Measurements from ENCODE around the gene CWF19L2.
"Not testable (repeated sequence)": the region's sequence is repeated elsewhere in the genome, so short reads cannot be mapped to it uniquely, and the experiment has no call there.

CWF19L2 gene

DNA sequence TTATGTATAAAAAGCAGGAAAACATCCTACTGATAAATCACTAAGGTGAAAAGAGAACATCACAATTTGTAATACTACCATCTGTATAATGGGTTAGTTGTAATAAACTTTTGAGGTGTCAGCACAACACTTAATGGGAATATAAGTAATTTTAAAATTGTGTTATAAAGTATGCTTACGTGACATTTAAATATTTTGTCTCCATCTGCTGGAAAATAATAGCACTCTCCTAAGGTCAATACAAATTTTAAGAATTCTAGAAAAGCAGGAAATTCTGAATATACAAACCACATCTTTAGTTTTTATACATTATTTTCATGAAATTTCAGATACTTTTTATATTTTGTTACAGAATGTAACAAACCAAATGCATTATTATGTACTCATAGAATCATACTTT, 19.5 kb downstream of the CWF19L2 start:
- DNase-seq (ENCODE audit: low spot score), result no peak

DNA sequence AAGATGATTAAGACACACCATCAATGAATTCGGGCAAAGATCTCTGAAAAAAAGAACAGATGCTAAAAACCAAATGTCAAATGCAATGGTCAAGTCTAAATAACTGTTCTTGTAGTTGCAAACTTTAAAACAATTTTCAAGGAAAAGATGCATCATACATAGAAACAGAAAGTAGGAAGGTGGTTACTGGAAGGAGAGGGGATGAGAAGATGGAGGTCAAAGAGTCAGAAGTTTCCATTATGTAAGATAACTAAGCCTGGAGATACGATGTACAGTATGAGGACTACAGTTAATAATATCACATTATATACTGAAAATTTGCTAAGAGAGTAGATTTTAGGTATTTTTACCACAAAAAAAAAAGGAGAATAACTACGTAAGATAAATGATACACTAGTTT, 27.1 kb downstream of the CWF19L2 start:
- DNase-seq (ENCODE audit: low spot score), result no peak

DNA sequence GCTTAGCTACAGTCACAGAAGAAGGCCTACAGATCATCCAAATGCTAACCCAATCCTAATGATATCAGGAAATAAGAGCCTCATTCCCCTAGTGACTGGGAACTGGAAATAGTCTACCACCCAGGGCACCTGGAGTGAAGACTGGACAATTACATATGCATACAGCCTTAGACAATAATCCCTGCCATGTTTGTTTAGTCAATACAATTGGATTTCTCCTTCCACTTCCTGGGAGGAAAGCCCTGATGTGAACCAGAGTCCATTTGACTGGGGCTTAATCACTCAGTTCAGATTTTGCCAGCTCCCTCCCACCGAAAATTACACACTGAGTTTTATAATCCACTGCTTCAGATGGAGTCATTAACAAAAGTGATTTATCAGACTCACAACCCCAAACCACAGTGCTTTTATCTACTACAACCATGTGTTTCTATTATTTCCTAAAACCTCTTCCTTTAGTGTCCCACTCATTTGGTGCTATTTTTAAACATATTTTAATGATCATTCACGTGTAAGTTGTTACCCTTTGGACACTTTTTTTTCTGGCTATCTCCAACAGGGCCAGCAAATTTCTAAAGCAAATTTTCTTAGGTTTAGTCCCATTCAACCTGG, 29.9 kb downstream of the CWF19L2 start:
- DNase-seq (ENCODE audit: low spot score), result no peak

DNA sequence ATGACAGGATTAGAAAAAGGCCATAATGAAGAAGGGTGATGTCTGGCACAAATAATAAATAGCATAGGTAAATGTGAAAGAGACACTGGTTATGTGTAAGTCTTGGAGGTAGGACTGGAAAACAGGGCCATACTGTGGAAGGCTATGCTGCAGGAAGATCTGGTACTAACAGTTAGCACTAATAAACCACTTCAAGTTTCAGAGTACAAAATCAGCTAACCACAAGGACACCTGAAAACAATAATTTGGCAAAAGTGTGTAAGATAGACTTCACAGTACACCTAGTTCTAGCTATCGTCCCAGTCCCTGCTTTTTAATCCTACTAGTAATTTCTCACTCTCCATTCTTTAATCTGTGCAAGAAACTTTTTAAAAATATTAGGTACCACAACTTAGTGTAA, 44.3 kb downstream of the CWF19L2 start:
- no peak for DNase-seq (ENCODE audit: low spot score)

DNA sequence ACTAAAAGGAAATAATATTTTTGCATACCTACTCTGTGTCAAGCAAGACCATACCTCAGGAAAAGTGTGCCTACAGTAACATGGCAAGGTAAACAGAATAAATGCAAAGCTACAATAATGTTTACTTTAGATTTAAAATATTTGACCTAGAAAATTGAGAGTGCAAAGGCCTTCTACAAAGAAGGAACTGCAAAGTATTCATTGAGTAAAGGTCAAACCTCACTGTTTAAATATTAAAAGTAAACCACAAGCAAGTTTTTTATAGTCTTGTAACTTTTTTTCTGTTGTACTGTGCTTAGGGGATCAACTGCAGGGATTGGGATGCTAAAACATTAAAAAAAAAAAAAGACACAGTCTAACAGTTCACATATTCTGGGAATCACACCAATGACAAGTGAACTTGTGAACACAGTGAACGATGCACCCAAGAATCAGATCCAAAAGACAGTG, 48.8 kb downstream of the CWF19L2 start:
- DNase-seq (ENCODE audit: low spot score), result no peak

DNA sequence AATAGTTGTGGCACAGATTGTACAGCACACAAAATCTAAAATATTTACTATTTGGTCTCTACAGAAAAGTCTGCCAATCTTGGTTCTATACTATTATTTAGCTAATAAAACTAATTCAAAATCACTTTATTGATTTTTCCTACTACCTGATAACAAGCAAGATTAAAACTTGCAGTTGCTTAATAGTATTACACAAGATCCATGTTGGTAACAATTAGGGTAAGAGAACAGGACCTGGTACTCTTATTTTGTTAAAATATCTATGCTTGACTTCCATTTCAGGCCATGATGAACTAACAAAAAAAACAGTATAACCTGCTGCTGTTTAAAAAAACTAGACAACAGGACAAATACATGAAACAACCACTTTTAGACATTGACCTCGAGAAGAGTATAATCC, 52.4 kb downstream of the CWF19L2 start:
- DNase-seq (ENCODE audit: low spot score), result no peak

DNA sequence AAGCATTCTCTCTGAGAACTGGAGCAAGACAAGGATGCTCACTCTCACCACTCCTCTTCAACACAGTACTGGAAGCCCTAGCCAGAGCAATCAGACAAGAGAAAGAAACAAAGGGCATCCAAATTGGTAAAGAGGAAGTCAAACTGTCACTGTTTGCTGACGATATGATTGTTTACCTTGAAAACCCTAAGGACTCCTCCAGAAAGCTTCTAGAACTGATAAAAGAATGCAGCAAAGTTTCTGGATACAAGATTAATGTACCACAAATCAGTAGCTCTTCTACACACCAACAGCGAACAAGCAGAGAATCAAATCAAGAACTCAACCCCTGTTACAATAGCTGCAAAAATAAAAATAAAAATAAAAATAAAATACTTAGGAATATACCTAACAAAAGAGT, 56.5 kb downstream of the CWF19L2 start:
- not testable (repeated sequence) for DNase-seq (ENCODE audit: low spot score)

DNA sequence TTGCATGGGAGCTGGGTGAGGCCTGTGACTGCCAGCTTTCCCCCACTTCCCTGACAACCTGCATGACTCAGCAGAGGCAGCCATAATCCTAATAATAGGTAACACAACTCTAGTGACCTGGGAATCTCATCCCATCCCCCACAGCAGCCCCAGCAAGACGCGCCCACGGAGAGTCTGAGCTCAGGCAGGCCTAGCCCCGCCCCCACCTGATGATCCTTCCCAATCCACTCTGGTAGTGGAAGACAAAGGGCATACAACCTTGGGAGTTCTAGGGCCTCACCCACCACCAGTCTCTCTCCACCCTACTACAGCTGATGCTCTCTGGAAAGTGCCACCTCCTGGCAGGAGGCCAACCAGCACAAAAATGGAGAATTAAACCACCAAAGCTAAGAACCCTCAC, 60.3 kb downstream of the CWF19L2 start:
- DNase-seq (ENCODE audit: low spot score), result no peak

DNA sequence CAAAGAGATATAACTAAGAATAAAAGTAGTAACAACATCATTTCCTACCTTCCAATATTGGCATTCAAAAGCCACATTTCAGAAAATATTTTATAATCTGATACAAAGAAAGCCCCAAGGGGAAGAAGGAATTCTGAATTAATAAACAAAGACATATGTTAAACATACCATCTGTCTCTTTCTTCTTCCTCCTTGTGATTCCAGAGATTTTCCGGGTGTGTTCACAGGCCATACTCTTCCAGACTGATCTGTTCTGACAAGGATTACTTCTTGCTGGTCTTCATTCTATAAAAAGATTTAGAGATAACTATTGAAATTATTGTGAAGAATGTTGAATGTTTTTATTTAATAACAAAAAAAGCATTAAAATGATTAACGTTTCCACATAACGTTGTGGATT, 65.0 kb downstream of the CWF19L2 start:
- no peak for DNase-seq (ENCODE audit: low spot score)

DNA sequence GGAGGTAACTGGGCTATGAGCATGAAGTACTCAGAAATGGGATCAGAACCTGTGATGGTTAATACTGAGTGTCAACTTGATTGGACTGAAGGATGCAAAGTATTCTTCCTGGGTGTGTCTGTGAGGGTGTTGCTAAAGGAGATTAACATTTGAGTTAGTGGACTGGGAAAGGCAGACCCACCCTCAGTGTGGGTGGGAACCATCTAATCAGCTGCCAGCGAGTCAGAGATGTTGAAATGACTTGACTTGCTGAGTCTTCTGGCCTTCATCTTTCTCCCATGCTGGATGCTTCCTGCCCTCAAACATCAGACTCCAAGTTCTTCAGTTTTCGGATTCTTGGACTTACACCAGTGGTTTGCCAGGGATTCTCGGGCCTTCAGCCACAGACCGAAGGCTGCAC, 66.9 kb downstream of the CWF19L2 start:
- not testable (repeated sequence) for DNase-seq (ENCODE audit: low spot score)

DNA sequence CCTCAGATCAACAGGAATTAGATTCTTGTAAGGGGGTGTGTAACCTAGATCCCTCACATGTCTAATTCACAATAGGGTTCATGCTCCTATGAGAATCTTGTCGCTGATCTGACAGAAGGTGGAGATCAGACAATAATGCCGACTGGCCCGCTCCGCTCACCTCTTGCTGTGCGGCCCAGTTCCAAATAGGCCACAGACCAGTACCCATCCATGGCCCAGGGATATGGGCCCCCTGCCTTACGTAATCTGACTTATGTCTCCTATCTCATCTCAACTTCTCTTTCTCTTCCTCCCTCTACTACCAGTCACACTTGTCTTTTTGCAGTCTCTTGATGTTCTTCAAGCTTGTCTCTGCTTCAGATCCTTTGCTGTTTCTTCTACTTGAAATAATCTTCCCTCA, 70.0 kb downstream of the CWF19L2 start:
- no peak for DNase-seq (ENCODE audit: low spot score)

DNA sequence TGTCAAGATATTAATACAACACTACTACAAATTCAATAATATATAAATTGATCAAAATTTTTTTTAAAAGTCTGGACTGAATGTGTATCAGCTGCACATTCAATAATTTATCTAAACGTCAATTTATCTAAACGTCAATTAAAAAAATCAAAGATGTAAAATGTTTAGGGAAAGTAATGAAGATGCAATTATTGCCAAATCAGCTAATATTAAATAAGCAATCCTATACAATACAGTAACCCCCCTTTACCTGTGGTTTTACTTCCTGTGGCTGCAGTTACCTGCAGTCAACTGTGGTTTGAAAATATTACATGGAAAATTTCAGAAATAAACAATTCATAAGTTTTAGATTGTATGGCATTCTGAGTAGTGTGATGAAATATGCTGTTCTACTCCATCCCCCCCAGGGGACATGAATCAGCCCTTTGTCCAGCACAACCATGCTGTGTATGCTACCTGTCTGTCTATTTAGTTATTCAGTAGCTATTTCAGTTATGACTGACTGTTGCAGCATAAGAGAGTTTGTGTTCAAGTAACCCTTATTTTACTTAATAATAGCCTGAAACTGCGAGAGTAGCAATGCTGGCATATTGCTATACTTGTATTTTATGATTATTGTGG, 72.2 kb downstream of the CWF19L2 start:
- DNase-seq (ENCODE audit: low spot score), result no peak

DNA sequence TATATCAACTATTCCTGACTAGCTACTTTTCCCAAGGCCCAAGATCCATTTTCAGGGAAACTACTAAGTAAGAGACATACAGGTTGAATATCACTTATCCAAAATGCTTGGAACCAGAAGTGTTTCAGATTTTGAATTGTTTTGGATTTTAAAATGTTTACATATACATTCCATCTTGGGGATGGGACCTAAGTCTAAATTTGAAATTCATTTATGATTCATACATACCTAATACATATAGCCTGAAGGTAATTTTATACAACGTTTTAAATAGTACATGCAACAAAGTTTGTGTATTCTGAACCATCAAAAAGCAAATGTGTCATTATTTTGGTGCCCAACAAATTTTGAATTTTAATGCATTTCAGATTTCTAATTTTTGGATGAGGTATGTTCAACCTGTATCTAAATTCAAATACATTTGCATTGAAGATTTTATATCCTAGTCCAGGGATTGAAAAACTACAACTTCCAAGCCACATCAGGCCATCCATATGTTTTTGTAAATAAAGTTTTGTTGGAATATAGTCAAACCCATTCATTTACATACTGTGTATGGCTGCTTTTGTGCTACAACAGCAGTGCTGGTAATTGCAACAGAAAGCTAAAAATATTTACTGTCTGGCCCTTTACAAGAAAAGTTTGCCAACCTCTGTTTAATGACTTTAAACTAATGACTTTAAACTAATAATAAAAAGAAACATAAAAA, 73.3 kb downstream of the CWF19L2 start:
- no peak for DNase-seq (ENCODE audit: low spot score)

DNA sequence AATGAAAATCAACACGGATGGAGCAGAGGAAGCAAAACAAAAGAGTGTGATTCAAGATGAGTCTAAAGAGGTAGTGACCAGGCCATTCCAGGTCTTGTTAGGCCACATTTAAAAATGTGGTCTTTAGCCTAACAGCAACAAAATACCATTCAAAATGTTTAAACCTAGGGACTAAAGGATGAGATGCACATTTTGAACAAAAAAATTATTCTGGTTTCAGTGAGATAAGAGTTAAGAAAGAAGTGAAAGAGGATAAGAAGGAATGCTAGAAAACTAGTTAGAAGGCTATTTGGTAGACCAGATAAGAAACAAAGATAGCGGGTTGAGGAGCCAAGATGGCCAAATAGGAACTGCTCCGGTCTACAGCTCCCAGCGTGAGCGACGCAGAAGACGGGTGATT, 85.2 kb downstream of the CWF19L2 start:
- no peak for DNase-seq (ENCODE audit: low spot score)

DNA sequence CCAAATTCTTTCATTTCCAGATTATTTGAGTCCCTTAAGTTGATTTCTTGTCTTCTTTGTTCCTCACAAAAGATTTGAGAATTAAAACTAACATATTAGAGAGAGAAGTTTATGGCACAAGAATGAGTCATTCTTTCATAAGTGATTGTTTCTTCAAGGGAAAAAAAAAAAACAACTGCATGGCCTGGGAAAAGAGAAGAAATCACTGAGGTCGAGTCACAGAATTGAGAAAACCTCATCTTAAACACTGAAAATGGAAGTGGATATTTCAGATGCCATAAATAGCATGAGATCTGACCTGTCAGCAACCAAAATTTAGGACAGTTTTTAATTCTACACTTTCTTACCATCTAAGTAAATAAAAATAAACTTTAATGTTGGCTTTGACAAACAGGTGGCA, 87.2 kb downstream of the CWF19L2 start:
- DNase-seq (ENCODE audit: low spot score), result no peak

DNA sequence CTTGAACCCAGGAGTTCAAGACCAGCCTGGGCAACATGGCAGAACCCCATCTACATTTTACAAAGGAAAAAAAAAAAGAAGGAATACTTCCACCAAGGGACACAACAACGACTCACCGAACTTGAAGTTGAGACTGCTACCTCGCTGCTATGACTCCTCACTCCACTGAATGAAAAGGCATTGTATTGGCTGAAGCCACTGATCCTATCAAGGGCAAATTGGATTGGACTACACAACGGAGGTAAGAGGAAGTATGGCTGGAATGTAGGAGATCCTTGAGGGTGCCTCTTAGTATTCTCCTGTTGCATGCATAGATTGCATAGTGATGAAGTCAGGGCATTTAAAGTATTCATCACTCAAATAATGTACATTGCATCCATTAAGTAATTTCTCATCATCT, 97.9 kb downstream of the CWF19L2 start:
- no peak for DNase-seq (ENCODE audit: low spot score)

DNA sequence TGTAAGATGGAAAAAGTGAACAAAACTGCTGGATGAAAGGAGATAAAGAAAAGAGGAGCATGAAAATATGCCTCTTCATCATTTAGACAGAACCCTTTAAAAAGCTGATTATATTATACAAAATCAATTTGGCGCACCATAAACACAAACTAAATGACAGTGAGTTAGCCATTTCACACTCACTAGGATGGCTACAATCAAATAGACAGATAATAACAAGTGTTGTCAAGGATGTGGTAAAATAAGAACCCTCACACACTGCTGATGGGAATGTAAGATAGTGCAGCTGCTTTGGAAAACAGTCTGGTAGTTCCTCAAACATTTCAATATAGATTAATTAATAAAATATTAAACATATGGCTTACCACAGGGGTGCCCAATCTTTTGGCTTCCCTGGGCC, 99.7 kb downstream of the CWF19L2 start:
- no peak for DNase-seq (ENCODE audit: low spot score)

DNA sequence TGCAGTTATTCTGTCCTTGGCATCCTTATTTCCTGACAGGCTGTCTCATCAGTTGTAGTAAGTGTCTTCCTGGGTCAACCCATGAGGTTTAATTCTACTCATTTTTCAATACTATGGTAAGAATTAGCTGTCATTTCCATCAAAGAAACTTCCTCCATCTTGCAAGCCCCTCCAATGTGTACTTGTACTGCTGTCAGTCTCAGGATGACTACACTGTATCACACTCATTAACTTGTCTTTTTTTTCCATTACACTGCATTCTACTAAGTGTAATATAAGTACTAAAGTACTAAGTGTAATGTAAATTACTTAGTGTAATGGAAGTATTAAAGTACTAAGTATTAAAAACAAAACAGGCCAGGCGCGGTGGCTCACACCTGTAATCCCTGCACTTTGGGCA, 102.8 kb downstream of the CWF19L2 start:
- no peak for DNase-seq (ENCODE audit: low spot score)

DNA sequence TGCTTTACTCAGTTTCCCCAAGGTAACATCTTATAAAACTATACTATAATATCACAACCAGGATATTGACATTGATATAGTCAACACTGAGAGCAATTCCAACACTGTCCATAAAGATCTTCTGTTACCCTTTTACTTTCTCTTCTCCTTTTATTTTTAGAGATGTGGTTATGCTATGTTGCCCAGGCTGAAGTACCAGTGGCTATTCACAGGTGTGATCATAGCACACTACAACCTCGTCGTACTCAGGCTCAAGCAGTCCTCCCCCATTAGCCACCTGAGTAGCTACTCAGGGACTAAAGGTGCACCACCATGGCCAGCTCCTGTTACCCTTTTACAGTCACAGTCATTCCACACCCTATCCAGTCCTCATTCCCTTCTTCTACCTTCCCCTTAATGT, 119.7 kb downstream of the CWF19L2 start:
- DNase-seq (ENCODE audit: low spot score), result no peak

DNA sequence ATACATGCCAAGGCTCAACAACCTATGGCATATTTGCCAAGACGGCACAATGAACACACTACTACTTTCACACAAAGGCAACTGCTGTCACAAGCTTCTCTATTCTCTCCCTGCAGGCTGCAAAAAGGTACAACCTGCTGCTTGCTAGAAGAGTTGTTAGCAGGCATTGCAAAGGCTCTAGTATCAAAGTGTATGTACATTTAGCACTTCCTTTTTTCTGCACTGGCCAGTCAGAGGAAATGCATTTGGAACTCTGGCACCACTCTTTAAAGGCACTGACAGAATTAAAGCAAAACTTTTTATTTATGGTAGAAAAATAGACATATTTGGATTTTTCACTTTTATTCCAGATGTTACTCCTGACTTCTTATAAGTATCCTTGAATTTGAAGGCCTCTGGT, 125.9 kb downstream of the CWF19L2 start:
- DNase-seq (ENCODE audit: low spot score), result no peak

DNA sequence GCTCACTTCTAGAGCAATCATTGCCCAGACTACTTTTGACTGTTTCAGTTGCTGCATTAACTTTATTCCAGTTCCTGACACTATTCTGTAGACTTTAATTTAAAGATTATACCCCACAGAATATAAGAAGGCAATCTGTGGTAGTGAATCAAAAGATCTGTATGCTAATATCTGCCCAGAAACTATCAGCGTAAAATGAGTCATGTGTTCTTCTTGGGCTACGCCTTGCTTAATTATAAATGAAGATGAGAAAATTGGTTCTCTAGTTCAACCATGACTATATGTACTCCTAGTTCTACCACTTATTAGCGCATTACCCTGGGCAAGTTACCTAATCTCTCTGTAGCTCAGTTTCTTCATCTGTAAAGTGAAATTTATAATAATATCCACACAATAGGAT, 128.5 kb downstream of the CWF19L2 start:
- DNase-seq (ENCODE audit: low spot score), result no peak

DNA sequence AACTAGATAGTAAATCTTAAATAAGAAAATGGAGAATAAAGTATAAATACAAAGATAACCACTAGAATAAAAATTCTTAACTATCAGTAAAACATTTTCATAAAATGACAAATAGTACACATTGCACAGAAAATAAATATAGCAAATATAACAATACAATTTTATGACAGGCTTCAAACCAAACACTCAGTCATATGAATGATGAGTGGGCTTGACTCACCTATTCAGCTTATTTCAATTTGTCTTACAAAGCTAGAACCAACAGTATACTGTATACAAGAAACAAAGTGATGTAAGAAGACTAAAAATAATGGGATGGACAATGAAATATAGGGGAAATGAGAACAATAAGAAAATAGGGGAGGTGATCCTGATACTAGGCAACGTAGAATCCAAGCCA, 141.2 kb downstream of the CWF19L2 start:
- no peak for DNase-seq (ENCODE audit: low spot score)

DNA sequence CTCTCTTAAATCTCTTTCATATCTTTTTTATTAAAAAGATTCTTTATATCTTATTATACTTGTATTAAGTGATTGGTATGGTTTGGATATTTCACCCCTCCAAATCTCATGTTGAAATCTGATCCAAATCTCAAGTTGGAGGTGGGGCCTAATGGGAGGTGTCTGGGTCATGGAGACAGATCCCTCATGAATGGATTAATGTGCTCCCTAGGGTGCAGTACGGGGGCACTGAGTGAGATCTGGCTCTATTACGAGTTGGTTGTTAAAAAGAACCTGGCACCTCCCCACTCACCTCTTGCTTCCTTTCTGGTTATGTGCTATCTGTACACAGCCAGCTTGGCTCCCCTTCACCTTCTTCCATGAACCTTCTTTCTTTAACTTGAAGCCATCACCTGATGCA, 149.6 kb downstream of the CWF19L2 start:
- no peak for DNase-seq (ENCODE audit: low spot score)

DNA sequence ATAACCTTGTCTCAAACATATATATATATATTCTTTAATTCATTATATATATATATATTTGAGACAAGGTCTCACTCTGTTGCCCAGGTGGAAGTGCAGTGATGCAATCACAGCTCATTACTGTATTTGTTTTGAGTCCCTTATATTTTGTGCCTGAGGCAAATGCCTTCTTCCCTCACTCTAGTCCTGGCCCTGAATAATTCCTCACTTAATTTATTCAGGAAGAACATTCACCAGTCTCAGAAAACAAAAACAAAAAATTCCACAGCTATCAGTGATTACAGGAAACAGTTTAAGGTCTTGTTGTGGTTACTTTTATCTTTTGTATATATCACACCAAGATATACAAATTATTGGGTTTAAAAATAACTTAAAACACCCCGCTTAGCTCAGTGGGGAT, 155.7 kb downstream of the CWF19L2 start:
- DNase-seq (ENCODE audit: low spot score), result no peak

All from putamen (tissue), 1 donor.